NCI-H1694 (cell line): ENCODE data around the gene SHANK3.
"Not testable (repeated sequence)": the region's sequence is repeated elsewhere in the genome, so short reads cannot be mapped to it uniquely, and the experiment has no call there.

Experiments used
- DNase-seq: peaks from one replicate; lab custom pipeline; 2025; lab: John Stamatoyannopoulos, UW

SHANK3 gene

DNA sequence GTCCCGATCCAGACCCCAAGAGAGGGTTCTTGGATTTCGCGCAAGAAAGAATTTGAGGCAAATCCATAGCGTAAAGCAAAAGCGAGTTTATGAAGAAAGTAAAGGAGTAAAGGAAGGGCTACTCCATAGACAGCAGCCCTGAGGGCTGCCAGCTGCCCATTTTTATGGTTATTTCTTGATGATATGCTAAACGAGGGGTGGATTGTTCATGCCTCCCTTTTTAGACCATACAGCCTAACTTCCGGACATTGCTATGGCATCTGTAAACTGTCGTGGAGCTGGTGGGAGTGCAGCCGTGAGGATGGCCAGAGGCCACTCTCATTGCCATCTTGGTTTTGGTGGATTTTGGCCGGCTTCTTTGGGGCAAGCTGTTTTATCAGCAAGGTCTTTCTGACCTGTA, 19.4 kb upstream of the SHANK3 start:
- DNase-seq: no peak

GRCh38 chr22:50654664-50655063, 18.0 kb upstream of the SHANK3 start:
- not testable (repeated sequence) for DNase-seq

DNA sequence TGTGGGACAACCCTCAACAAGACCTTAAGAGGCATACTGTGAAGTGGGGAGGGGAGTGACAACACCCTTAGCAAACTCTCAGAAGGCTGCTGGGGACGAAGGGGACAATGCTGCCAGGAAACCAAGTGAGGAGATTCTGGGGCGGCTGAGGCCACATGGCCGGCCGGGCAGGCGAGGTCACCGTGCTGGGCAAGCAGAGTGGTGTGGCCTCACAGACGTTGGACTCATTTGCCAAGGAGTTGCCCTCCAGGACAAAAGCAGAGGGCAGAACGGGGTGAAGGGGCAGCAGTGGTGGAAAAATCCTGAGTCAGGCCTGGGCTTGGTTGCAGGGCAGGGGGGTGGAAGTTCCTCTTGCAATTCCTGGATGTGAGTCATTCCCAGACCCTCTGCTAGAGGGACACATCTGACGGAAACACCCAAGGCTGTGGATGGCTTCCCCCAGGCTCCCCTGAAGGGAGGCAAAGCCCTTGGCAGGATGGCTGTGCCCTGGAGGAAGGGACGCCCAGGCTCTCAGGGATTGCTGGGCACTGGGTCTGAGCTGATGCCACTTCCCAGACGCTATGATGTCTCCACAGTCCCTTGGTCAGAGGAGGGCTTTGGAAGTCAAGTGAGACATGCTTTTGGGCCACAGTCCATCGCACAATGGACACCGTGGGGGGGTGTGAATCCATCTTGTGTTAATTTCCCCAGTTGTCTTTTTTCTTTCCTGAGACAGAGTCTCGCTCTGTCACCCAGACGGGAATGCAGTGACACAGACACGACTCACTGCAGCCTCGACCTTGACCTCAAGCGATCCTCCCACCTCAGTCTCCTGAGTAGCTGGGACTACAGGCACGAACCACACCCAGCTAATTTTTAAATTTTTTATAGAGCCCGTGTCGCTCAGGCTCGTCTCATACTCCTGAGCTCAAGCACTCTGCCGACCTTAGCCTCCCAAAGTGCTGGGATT, 16.2 kb upstream of the SHANK3 start:
- no peak for DNase-seq

DNA sequence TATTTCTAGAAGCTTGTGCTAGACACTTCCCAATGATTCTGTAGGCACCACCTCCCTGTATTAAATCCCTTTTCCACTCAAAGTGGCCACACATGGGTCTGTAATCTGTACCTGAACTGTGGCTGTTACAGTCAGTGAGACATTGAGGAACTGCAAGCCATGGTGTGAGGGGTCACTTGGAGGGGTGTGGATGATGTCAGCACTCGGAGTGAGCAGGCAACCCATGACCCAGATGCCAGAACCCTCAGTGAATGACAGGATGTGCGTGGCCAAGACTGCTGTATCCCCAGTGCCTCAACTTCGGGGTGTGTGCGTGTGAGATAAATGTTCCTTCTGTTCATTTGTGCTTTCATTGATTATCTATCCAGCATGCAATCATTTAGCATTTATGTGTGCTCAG, 14.7 kb upstream of the SHANK3 start:
- DNase-seq: no peak

DNA sequence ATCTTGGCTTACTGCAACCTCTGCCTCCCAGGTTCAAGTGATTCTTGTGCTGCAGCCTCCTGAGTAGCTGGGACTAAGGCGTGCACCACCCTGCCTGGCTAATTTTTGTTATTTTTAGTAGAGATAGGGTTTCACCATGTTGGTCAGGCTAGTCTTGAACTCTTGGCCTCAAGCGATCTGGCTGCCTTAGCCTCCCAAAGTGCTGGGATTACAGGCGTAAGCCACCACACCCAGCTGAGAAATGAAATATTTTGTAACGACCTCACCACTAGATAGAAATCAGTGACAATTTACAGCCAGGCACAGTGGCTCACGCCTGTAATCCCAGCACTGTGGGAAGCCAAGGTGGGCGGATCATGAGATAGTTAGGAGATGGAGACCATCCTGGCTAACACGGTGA, 12.9 kb upstream of the SHANK3 start:
- not testable (repeated sequence) for DNase-seq

GRCh38 chr22:50660306-50660705, 12.3 kb upstream of the SHANK3 start:
- no peak for DNase-seq

- no peak for DNase-seq
These were observed 7.4 kb upstream of the SHANK3 start for GRCh38 chr22:50665212-50665611.

- no peak for DNase-seq
These were observed 6.9 kb upstream of the SHANK3 start for GRCh38 chr22:50665738-50666137.

DNA sequence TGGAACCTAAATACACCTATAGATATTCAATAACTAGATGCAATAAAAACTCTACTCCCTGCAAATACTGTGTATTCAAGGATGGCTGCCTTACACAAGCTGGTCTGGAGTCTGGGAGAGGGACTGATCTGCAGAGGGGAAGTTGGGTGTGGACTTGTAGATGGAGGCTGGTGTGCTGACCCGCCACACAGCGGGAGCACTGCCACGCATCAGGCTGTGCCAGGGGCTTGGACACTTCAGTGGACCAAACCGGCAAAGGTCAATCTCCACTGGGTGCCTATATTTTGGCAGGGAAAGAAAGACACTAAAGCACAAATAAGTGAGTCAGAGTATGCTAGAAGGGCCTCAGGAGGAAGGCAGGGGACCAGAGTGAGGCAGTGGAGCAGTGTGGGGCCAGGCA, 2.1 kb upstream of the SHANK3 start:
- no peak for DNase-seq

DNA sequence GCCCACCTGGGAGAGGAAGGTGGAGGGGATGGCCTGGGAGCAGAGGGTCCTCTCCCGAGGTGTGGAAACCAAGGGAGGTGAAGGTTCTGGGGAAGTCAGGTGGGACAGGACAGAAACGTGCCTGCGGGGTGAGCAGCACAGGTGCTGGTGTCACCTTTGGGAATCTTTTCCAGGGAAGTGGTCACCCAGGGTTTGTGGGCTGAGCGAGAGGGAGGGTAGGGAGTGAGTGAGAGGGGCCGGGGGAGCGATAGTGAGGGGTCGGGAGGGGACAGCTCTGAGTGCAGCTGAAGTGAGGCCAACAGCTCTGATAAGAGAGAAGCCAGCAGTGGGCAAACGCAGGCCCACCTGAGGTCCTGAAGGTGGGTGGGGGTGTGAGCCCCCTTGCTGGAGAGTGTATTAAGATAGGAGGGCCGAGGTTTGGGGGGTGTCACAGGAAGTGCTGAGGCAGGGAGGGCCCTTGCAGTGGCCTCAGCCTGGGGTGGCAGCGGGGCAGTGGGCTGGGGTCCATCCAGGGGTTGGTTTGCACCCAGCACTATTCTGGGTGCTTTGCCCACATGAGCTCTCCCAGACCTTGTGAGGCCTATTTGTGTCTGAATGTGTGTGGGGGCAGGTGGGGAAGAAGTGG, 1.6 kb upstream of the SHANK3 start:
- DNase-seq: no peak

- DNase-seq: no peak
These were observed 982 bp upstream of the SHANK3 start for GRCh38 chr22:50671641-50672040.

DNA sequence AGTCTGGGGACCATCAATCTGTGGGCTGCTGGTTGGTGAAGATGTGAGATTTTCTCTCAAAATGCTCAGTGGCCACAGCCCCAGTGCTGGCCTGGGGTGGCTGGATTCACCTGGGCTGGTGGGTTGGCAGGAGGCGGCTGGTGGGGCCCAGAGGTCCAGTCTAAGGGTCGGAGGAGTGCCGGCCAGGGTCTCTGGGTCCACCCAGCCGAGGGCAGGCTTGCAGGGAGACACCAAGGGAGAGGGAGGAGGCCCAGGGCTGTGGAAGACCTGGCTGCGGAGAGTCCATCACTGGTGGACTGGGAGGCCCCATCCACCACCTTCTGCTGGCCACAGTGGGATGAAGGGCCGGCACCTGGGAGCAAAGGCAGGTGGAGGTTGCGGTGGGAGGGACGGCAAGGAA, 582 bp upstream of the SHANK3 start:
- no peak for DNase-seq

GRCh38 chr22:50673231-50674129, 857 bp downstream of the SHANK3 start:
- no peak for DNase-seq

DNA sequence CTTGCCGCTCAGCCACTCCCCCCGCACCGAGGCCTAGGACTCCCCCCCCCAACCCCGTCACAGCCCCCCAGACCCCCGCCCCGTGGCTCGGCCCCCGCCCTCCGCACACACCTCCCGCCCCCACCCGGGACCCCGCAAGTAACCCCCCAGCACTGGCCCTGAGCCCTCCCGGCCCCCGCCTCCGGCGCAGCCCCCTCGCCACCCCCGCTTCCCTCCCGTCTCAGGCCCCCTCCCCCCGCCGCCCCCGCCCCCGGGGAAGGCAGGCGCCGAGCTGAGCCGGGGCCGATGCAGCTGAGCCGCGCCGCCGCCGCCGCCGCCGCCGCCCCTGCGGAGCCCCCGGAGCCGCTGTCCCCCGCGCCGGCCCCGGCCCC, 1.5 kb downstream of the SHANK3 start:
- no peak for DNase-seq

- peak; percentile 14 for DNase-seq
These were observed 2.3 kb downstream of the SHANK3 start for GRCh38 chr22:50674606-50675552.

GRCh38 chr22:50675553-50676179, 3.0 kb downstream of the SHANK3 start:
- no peak for DNase-seq

DNA sequence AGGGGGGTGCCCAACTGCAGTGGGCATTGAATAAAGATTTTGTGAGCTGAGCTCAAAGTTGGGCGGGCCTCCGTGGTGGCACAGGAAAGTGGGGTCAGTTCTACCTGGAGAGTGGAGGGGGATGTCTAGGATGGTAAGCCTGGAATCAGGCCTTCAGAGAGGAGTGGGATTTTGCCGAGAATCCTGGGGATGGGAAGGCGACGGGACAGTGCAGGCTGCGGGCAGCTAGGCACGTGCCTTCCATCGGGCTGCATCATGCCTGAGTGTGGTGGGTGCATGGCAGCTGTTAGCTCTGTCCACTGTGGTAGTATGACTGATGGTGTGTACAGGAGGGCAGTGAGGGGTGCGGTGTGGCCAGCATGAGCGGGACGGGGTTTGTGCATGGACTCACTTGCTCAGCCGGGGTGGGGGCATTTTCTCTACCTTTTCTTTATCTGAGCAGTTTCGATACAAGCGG, 3.6 kb downstream of the SHANK3 start:
- DNase-seq: no peak

DNA sequence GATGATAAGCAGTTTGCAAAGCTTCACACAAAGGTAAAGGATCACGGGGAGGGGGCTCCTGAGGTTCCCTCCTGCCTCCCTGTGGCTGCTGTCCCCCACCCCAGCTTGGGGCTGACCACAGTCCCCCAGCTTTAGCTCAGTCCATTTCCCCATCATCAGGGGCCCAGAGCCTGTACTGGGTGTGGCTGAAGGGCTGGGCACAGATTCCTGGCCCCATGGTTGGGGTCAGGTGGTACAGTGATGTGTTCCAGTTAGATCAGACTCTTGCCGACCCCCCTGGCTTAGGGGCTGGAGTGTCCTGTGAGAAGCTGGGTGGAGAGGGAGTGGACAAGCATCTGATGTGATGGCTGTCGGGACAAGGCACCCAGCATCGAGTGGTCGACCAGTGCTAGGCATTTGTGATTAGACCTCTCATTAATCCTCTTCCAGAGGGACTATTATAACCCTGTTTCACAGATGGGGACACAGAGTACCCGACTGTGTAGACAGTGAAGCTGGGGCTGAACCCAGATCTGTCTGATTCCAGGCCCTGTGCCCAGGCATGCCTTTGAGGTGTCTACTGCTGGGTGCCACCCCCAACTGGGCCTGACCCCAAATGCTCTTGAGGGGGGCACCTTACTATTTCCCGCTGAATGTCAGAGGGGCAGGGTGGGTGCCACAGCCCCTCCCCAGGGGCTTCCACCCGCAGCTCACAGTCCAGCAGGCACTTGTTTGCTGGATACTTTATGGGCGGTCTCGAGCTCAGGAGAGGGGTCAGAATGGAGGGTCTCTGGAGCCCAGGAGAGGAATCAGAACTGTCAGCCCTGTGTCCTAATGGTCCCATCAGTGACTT, 4.3 kb downstream of the SHANK3 start:
- no peak for DNase-seq

- no peak for DNase-seq
These were observed 5.0 kb downstream of the SHANK3 start for GRCh38 chr22:50677493-50678217.
